HG03460 (cell line): ENCODE data around the gene AKAP12.
"Not testable (repeated sequence)": the region's sequence is repeated elsewhere in the genome, so short reads cannot be mapped to it uniquely, and the experiment has no call there.

Source experiments
- ATAC-seq: cut with Tn5 transposase; IDR thresholded peaks from one replicate; pipeline ENCODE4 v1.9.1; 2021; ENCODE audit not compliant: unreplicated experiment

Gene AKAP12

DNA sequence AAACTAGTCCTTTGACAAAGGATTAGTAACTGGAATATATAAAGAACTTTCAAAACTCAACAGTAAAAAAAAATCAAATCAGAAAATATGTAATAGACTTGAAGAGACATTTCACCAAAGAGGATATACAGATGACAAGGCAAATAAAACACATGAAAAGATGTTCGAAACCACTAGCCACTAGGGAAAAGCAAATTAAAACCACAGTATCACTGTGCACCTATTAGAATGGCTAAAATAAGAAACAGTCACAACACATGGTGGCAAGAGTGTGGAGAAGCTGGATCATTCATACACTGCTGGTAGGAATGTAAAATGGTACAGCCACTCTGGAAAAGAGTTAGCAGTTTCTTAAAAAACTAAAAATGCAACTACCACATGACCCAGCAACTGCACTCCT is 136.7 kb downstream of the AKAP12 start:
- ATAC-seq: peak; percentile 36

DNA sequence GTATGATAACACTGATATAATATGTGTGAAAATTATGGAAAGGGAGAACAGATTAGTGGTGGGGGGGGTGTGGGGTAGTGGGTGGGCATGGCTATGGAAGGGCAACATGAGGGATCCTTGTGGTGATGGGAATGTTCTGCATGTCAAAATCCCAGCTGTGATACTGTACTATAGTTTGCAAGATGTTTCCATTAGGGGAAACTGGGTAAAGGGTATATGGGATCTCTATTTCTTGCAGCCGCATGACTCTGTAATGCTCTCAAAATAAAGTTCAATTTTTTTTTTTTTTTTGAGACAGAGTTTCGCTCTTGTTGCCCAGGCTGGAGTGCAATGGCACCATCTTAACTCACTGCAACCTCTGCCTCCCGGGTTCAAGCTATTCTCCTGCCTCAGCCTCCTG is 137.3 kb downstream of the AKAP12 start:
- no peak for ATAC-seq

DNA sequence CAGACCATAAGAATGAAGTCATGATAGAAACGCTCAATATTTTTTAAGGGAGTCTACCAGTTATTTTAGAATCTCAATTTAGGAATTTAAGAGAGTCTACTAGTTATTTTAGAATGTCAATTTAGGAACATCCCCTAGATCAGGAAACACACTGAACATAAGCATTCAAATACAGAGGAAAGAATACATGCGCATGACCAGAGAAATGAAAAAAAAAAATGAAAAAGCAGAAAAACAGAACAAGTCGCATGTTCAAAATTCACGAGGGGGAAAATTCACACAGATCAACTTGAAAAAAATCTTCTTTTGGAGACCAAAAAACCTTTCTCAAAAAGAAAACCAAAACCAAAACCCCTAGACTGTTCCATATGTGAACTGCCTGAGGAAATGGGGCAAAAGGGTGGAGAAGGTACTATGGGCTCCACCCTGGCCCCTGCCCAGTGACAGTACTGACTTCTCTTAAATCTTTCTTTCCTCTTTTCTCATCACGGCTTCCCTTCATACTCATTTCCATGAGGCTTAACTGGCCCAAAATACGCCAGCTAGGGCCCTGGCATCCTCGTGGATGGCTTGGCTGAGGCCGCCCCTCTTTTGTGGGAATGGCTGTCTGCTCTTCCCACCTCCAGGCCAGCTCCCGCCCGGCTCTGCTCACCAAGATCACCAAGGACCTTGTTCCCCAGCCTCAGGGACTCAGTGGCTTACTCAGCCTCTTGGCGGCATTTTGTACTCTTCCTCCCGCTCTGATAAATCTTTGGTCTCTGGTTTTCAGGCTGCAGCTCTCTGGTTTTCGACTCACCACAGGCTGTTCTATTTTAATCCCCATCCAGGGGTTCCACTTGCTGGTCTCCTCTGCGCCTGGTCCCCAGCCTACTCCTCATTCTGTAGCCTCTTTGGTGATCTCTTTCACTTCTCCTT is 140.4 kb downstream of the AKAP12 start:
- ATAC-seq: peak; percentile 60

DNA sequence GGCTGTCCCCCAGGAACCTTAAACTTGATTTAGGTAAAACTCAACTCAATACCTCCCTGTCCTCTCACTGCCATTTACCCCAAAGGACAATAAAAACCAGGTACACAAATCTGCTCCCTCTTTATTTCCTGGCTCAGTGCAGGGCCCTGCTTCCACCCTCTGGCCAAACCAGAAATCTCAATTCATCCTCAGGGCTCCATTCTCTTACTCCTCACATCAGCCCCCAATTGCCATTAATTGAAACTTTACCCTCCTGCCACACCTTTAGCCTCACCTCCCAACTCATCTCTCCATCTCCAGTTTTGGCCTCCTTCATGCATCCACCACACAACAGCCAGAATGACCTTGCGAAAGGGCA is 141.1 kb downstream of the AKAP12 start:
- ATAC-seq: peak; percentile 3

DNA sequence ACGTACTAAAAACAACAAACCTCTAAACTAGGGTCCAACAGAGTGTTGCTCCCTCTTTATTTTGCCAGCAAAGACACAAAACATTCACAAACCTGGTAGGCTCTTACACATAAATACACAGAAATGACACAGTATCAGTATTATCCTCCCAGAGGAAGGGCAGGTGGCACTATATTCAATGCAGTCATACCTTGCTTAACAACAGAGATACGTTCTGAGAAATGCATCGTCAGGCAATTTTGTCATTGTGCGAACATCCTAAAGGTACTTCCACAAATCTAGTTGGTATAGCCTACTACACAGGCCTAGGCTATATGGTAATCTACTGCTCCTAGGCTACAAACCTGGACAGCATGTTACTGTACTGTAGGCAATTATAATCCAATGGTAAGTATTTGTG is 142.0 kb downstream of the AKAP12 start:
- no peak for ATAC-seq

DNA sequence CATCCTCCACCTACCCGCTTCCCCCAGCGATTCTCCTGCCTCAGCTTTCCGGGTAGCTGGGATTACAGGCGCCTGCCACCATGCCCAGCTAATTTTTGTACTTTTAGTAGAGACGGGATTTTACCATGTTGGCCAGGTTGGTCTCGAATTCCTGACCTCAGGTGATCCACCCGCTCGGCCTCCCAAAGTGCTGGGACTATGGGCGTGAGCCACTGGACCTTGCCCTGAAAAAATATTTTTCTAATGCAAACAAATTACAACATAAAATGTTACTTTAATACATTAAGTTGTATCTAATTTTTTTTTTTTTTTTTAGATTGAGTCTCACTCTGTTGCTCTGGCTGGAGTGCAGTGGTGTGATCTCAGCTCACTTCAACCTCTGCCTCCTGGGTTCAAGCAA is 142.9 kb downstream of the AKAP12 start:
- ATAC-seq: not testable (repeated sequence)

DNA sequence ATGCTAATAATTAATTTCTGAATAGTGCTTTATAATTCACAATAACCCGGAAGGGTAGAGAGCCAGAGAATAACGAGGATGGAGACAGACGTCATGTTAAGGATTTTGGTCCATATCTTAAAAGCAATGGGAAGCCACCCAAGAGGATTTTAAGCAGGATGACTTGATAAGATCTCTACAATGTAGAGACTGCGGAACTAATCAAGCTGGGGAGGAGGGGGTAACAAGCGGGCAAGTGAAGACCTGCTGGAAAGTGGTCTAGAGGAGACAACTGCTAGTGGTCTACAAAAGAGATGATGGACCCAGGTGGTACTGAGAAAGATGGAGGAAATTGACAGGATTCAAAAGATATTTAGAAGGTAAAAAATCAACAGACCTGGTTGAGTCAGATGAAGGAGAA is 144.4 kb downstream of the AKAP12 start:
- ATAC-seq: no peak

DNA sequence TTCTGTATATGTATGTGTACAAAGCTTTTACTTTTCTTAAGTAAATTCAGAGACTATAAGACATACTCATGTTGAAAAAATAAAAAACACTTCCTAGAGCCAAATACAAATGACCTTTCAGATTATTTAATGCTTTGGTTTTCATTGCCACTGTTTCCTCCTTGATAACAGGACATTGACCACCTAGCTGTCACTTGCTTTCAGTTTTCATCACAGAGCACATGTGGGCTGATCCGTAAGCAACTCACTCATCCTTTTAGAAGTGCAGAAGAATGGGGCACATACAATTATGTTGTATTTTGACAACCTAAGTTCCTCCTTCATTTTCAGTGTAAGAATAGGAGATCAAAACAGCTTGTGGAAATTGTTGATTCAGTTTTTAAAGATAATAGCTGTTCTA is 145.4 kb downstream of the AKAP12 start:
- ATAC-seq: no peak

DNA sequence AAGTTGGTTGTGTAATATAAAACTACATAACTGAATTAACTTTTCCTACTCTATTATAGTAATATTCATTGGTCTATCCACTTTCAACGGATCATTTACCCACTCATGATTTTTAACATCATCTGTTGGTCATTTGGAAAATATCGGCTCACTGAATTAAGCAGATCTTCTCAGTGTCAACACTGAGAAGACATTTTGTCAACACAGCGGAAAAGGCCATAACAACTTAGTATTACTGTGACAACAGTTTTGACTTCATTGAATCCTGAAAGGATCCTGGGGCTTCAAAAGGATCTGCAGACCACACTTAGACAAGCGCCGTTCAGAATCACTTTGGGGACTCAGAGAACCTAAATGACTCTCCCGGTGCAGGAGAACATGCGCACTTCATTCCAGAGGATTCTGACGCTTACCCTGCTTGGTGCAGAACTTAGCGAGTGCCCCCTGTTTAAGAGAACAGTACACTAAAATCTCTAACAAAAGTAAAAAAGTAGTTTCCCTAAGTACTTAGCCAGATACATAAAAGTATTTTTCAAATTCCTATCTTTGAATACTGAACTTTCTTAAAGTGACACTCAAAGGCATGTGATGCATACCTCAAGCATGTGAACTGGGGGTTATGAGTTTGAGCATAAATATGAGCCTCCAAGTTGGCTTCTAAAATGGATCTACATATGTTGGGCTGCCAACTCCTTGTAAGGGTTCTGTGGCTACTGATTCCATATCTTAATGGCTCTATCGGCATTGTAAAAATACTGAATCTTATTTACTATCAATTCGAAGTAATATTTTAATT is 147.6 kb downstream of the AKAP12 start:
- ATAC-seq: no peak

DNA sequence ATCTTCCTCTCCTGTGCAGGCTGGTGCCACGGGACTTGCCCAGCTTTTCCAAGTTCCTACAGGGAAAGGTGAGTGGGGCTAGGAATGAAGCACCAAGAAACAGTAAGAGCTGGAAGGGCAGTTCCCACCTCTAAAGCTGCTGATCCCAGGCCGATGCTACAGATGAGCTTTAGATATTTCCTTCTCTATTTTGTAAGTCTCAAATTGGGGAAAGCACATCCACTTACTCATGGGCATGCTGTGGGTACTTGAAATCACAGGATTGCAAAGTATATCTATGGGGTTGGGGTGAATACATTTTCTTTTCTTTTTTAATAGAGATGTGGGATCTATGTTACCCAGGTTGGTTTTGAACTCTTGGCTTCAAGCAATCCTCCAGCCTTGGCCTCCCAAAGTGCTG is 148.5 kb downstream of the AKAP12 start:
- ATAC-seq: no peak

DNA sequence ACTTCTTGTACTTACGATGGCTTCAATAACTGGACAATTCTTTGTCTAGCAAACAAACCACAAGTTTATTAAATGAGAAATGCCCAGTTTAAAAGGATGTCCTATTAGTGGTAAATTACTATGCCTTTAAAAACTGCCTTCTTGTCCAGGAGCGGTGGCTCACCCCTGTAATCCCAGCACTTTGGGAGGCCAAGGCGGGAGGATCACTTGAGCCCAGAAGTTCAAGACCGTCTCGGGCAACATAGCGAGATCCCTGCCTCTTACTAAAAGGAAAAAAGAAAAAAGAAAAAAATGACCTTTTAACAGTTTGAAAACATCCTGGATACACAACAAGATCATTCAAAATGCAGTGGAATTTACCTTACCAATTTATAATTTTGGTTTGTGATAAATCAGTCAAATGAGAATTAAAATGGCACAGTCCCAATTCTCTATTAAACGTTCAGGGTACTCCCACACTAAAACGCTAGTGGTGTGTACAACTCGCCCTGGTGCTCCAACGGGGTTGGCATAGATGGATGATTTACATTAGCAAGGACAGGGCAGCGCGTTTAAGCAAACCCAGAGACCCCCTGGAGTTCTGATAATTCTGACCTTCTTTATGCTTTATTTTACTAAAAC is 149.3 kb downstream of the AKAP12 start:
- no peak for ATAC-seq

DNA sequence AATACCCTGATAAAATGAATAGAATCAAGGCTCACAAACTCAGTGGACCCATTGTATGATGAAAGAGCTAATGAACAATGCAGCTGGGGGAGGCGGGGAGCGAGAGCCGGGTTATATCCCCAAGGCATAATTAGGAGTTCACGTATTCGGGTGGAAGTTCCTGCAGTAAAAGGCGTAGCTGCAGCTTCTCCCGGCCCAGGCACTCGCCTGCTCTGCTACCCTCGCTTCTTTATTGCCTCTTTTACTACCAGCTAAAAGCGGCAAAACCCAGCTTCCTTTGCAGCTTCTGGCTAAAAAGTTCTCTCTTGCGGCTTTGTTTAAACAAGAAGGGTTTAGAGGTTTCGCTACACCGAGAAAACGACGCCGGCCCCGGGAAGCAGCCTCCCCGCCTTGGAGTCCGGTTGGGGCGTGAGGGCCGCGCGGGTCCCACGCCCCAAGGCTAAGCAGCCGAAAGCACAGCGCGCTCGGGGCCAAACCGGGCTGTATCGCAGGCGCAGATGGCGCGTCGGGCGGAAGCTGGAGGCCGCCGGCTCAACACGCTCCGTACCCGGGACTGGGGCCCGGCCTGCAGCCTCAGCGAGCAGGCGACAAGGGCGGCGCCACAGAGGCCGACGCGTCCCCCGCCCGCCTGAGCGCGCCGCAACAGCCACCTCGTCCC is 150.0 kb downstream of the AKAP12 start:
- peak; percentile 56 for ATAC-seq

DNA sequence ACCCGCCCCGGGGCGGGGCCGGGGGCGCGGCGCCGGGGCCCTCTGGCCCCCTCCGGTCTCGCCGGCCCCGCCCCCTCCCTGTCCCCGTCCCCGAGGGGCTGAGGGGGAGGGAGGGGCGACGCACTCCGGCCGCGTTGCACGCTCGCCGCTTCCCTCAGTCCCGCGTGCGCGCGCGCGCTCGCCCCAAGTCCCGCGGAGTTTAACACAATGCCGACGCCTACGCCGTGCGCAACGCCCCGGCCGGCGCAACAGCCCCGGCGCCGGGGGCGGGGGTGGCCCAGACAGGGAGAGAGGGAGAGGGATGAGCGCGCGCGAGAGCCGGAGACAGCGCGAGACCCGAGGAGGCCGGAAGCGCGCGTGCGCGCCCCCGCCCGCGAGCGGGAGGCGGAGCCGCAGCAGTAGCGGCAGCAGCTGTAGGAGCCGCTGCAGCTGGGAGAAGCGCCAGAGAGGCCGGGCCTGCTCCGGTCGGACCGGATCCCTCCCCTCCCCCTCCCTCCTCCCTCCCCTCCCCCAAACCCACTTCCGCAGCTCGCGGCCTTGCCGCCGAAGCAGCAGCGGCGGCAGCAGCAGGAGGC is 150.6 kb downstream of the AKAP12 start:
- peak; percentile 76 for ATAC-seq

DNA sequence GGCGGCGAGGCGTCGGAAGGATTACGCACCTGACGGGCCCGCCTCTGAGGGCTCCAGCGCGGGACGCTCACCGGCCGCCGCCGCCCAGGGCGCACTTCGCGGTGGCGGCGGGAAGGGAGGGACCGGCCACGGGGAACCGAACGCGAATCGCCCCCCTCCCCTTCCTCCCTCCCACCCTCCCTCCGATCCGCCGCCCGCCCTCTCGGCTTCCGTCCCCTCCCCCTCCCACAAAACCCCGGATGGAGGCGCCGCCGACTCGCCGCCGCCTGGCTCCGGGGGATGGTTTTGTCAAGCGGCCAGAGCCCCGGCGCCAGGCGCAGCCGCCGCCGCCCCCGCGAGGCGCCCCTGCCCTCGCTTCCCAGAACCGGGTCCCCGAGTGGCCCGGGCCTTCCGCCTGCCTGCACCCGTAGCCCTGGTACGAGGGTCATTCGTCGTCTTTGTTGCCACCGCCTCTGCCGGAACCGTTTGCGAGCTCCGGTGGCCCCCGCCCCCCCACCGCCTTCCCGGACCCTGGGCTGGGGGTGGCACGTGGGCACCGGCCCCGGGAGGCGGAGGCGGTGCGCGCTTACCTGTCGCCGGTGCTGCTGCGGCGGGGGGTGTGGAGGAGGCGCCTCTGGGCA is 151.2 kb downstream of the AKAP12 start:
- peak; percentile 12 for ATAC-seq

DNA sequence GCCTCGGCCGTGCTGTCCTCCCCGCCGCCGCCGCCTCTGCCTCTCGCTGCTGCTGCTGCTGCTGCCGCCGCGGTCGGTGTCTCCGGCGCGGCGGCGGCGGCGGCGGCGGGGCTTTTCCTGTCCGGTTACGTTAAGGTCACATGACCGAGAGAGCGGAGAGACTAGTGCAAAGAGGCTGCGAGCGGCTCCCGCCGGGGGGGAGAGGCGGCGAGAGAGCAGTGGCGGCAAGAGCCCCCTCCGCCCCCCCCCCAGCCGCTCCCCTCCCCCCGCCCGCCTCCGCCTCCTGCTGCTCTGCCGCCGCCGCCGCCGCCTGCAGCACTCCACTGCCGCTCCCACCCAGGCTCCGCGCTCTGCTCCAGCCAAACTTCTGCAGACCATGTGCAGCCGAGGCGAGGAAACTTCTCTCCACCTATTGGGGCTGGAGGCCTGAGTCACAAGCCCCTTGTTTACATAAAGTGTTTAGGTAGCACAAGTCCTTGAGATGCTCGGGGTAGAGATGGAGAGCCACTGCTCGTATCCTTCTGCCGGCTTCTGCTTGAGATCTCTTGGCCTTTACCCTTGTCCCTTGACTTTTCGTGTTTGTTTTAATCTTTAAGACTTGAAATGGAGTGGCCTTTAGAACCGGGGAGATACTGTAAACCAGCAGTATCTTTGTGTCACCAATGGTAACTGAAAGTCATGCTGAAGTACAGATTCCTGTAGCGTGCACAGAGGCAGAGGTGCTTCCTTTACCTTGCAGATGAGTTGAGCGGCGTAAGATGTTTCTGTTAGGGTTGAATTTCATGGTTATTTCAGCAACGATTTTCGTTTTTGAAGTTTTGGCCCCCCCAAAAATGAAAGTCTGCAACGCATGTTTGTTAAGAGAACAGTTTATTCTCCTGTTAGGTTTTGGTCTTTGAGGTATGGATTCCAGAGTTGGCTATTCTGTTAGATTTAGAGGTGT is 152.0 kb downstream of the AKAP12 start, which contains the start of gene ZBTB2:
Gene ZBTB2 (minus strand): TSS at position 89 of the 943 bp plus-strand sequence. CDS start 17,922 bp downstream, outside the sequence.
- ATAC-seq: peak; percentile 13

DNA sequence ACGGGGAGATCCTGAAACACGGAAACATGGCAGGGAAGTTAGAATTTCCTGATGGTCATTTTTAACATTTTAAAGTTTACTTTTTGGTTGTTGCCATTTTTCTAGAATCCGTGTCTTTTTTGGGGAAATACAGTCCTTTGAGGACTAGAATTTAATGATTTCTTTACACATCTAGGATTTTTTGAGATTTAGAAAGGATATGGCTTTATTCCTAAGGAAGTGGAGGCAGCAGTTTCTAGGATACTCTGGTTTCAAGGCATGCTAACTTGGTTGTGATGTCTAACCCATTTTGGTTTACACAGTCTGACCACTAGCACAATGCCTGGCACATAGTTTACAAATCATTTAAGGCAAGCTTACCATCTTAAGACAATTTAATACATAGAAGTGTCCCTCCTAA is 152.7 kb downstream of the AKAP12 start:
- no peak for ATAC-seq

DNA sequence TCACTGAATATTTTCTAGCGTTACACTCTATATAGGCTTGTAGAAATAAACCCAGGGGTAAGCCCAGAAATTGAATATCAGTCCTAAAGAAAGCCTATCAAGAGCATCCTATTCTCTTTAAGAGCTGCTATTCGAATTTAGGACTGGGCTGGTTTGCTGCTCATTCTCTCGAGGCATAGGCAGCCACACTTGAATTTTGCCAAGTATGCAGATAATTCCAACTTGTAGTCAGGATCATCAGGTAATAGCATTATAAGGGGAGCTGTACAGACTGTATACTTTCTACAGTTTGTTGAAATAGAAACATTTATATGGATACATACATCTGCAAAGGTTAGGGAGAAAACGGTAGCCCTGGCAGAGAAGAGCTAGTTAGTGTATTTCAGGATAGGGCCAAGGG is 153.6 kb downstream of the AKAP12 start:
- no peak for ATAC-seq

DNA sequence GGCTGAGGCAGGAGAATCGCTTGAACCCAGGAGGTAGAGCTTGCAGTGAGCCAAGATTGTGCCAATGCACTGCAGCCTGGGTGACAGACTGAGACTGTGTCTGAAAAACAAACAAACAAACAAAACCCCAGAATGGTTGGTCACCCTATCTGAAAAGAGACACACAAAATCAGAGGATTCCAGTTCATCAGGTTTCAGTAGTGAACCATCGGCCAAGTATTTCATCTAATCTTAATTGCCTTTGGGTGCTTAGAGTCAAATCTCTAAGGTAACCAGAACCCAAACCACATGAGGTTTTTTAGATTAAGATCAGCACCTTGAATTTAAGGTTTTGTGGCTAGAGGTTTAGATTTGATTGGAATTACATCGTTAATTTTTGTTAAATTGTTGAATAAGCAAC is 159.9 kb downstream of the AKAP12 start:
- no peak for ATAC-seq

DNA sequence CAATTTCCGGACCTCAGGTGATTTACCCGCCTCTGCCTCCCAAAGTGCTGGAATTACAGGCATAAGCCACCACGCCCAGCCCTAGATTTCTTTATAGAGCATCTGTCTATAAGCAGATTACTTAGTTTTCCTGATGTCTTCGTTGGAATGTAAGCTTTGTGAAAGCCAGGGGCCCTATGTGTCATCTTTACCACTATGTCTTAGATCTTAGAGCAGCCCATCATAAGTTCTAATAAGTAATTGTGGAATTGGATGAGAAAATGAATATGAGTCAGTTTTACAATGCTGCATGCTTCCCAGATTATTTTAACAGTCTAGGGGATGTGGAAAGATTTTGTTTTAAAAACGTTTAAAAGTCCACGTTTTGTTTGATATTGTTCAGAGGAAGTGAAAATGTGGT is 160.7 kb downstream of the AKAP12 start:
- no peak for ATAC-seq
